ENCODE measurements around the gene CD53. TPM values are rescaled to one million over a fixed set of nuclear protein-coding genes. Genes with fewer than 3 reads are reported as not detected.
"Not testable (repeated sequence)": the region's sequence is repeated elsewhere in the genome, so short reads cannot be mapped to it uniquely, and the experiment has no call there.

CD53 gene
- total and polyA plus RNA-seq, 12 donors = 2.1 to 55.2 (median 5.6) TPM

GRCh38 chr1:110928904-110929303, 56.0 kb downstream of the CD53 start:
- WGBS, 2 donors = 46 to 52% methylated on average over 2 of the region's 2 CpGs

GRCh38 chr1:110931097-110931496, 58.1 kb downstream of the CD53 start:
- peaks cover 0 to 53% (median 7%) of the 10 kb centered on the region in 11 donors for H3K9me3 ChIP-seq
- intact Hi-C loops (cut with DNase I); H3K4me3 ChIP-seq; ATAC-seq; H3K4me1 ChIP-seq; H3K27me3 ChIP-seq; H3K36me3 ChIP-seq; H3K27ac ChIP-seq; DNase-seq: not testable (repeated sequence)
- WGBS, 2 donors = 84 to 94% methylated on average over 3 of the region's 3 CpGs

More at GRCh38 chr1:110928904-110929303, 56.0 kb downstream of the CD53 start:
- Histone ChIP-seq H3K27me3 (no peaks in the 10 kb centered on the region), H3K4me1 (no peaks in the 10 kb centered on the region), H3K9me3 (peaks cover 0 to 37% (median 0%) of the 10 kb centered on the region in 11 donors), H3K4me3 (no peak overlapping the region), H3K36me3 (no peaks in the 10 kb centered on the region), H3K27ac (no peak overlapping the region)
- ATAC-seq (no peak), DNase-seq (no peak)
- TF ChIP-seq, protein P1, sequence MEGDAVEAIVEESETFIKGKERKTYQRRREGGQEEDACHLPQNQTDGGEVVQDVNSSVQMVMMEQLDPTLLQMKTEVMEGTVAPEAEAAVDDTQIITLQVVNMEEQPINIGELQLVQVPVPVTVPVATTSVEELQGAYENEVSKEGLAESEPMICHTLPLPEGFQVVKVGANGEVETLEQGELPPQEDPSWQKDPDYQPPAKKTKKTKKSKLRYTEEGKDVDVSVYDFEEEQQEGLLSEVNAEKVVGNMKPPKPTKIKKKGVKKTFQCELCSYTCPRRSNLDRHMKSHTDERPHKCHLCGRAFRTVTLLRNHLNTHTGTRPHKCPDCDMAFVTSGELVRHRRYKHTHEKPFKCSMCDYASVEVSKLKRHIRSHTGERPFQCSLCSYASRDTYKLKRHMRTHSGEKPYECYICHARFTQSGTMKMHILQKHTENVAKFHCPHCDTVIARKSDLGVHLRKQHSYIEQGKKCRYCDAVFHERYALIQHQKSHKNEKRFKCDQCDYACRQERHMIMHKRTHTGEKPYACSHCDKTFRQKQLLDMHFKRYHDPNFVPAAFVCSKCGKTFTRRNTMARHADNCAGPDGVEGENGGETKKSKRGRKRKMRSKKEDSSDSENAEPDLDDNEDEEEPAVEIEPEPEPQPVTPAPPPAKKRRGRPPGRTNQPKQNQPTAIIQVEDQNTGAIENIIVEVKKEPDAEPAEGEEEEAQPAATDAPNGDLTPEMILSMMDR (IDR thresholded peaks at IDR 0.05) = no peak
- intact Hi-C loops (cut with DNase I) = no loop called here

- DNase-seq = no peak
- H3K4me1 ChIP-seq = no peaks in the 10 kb centered on the region
- H3K4me3 ChIP-seq = no peak overlapping the region
- H3K9me3 ChIP-seq = peaks cover 0 to 66% (median 6%) of the 10 kb centered on the region in 11 donors
- H3K36me3 ChIP-seq = no peaks in the 10 kb centered on the region
- no peak overlapping the region for H3K27ac ChIP-seq
- intact Hi-C loops (cut with DNase I) = no loop called here
- TF ChIP-seq, protein P1 (IDR thresholded peaks at IDR 0.05) = no peak
- no peak for ATAC-seq
- no peaks in the 10 kb centered on the region for H3K27me3 ChIP-seq
- whole genome bisulfite sequencing, 2 donors = 75 to 93% methylated on average over 1 of the region's 1 CpG
Observed at GRCh38 chr1:110936567-110936966, 63.6 kb downstream of the CD53 start.

DNA sequence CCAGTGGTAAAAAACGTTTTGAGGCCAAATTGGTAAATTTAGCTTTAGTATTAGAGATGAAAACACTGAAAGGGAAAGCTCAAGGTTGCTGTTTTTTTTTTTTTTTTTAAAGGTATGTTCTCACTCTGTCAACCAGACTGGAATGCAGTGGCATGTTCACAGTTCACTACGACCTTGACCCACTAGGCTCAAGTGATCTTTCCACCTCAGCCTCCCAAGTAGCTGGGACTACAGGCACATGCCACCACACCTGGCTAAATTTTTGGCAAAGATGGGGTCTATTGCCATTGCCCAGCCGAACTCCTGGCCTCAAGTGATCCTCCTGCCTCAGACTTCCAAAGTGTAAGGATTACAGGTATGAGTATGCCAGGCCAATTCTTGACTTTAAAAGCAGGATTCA, 71.9 kb downstream of the CD53 start:
- Histone ChIP-seq H3K36me3 (peaks cover 0 to 40% (median 18%) of the 10 kb centered on the region in 9 donors), H3K27ac (no peak overlapping the region), H3K4me3 (no peak overlapping the region), H3K27me3 (no peaks in the 10 kb centered on the region), H3K4me1 (no peaks in the 10 kb centered on the region), H3K9me3 (peaks cover 0 to 25% (median 0%) of the 10 kb centered on the region in 11 donors)
- TF ChIP-seq, protein P1 (IDR thresholded peaks at IDR 0.05) = no peak
- DNase-seq (no peak), ATAC-seq (no peak)
- 62 to 65% methylated on average over 3 of the region's 3 CpGs for WGBS, 2 donors
- intact Hi-C loops (cut with DNase I) = no loop called here

GRCh38 chr1:110945626-110946025, 72.7 kb downstream of the CD53 start:
- no peak for ATAC-seq
- H3K27me3 ChIP-seq = no peaks in the 10 kb centered on the region
- WGBS, 2 donors = 96 to 98% methylated on average over 2 of the region's 2 CpGs
- H3K27ac ChIP-seq = no peak overlapping the region
- TF ChIP-seq, protein P1 (IDR thresholded peaks at IDR 0.05) = no peak
- no peak for DNase-seq
- H3K4me3 ChIP-seq = no peak overlapping the region
- H3K9me3 ChIP-seq = peaks cover 0 to 25% (median 0%) of the 10 kb centered on the region in 11 donors
- no peaks in the 10 kb centered on the region for H3K4me1 ChIP-seq
- H3K36me3 ChIP-seq = peaks cover 0 to 47% (median 21%) of the 10 kb centered on the region in 9 donors
- intact Hi-C loops (cut with DNase I) = no loop called here

Measured in heart right ventricle (tissue), 16 donors.